GM08714 (cell line): Measurements from ENCODE around the gene TPRN.
"Not testable (repeated sequence)": the region's sequence is repeated elsewhere in the genome, so short reads cannot be mapped to it uniquely, and the experiment has no call there.

Source experiments
- H3K4me3 ChIP-seq: fragments of 200-500 bp; sonication (Bioruptor generic); 2 replicates; pipeline ENCODE4 v1.5.1; 2014; ENCODE audit warnings: mild to moderate bottlenecking, low read length, inconsistent platforms
- ZNF274 ChIP-seq: IDR thresholded peaks from 2 replicates; pipeline ENCODE4 v1.6.1; 2012; ENCODE audit warnings: mild to moderate bottlenecking, low read depth, low read length

TPRN gene, protein sequence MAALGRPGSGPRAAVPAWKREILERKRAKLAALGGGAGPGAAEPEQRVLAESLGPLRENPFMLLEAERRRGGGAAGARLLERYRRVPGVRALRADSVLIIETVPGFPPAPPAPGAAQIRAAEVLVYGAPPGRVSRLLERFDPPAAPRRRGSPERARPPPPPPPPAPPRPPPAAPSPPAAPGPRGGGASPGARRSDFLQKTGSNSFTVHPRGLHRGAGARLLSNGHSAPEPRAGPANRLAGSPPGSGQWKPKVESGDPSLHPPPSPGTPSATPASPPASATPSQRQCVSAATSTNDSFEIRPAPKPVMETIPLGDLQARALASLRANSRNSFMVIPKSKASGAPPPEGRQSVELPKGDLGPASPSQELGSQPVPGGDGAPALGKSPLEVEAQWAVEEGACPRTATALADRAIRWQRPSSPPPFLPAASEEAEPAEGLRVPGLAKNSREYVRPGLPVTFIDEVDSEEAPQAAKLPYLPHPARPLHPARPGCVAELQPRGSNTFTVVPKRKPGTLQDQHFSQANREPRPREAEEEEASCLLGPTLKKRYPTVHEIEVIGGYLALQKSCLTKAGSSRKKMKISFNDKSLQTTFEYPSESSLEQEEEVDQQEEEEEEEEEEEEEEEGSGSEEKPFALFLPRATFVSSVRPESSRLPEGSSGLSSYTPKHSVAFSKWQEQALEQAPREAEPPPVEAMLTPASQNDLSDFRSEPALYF

DNA sequence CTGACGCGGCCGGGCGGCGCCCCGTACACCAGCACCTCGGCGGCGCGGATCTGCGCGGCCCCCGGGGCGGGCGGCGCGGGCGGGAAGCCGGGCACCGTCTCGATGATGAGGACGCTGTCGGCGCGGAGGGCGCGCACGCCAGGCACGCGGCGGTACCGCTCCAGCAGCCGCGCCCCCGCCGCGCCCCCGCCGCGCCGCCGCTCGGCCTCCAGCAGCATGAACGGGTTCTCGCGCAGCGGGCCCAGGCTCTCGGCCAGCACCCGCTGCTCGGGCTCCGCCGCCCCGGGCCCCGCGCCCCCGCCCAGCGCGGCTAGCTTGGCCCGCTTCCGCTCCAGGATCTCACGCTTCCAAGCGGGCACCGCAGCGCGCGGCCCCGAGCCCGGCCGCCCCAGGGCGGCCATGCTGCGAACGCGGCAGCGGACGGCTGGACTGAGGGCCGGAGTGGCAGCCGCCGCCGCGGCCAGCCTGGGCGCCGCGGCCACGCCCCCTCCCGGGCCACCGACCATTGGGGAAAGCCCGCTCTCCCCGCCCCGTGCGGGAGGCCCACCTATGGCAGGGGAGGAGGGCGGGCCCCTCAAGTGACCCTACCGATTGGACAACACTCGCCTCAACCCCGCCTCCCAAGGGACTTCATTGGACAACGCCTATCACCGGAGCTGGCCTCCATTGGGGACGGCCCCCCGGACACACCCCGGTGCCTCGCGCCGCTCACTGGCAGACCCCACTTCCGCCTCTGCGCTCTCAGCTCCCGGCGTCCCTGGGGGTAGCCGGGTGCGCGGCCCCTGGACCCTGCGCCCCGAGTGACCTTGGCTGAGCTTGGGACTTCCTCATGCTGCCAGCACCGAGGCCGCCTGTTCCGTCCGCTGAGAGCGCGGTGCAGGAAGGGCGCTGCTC is at the start of gene TPRN:
Gene TPRN, minus strand, starts transcription at position 431 of the 894 bp plus-strand sequence. Its CDS starts 30 bp downstream, at position 401.
- no peak for TF ChIP-seq ZNF274
- peak within 1 kb of the TSS; percentile 70 for H3K4me3 ChIP-seq

DNA sequence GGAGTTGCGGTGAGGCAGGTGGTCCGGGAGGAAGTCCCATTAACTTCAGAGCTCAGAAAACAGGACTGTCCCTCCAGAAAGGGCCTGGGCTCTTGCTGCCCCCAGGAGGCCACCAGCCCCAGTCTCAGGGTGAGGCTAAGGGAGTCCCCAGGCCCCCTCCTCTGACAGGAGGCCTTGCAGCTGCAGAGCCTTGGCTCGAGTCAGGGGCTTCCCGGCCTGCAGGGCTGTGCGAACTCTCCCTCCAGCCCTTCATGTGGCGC is 47.3 kb upstream of the TPRN start:
- no peak for TF ChIP-seq ZNF274
- H3K4me3 ChIP-seq, result no peak overlapping the region

DNA sequence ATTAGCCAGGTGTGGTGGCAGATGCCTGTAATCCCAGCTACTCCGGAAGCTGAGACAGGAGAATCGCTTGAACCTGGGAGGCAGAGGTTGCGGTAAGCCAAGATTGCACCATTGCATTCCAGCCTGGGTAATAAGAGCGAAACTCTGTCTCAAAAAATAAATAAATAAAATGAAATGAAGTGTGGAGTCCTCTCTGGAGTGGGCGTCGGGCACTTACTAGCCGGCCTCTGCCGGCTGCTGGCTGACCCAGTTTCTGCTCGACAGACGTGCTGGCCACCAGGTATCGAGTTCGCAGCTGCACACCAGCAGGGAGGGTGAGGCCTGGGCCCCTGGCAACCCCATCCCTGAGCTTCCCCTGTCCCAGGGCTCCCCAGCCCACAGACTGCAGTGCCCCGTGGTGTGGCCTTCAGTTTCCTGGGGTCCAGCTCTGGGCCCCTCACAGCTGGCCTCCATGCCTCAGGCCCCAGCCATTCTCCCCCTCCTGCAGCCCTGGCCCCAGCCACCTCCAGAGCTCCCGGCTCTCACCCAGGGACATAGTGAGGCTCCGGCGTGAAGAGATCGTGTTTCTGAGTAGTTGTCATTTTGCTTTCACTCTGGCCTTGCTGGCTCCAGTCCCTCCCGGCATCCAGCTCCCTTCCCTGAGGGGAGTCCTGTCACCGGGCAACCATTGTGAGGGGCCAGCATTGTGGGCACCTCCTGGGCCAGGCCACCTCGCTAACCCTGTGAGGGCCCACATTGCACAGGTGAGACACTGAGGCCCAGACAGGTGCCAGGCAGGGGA is 46.8 kb upstream of the TPRN start:
- no peak for TF ChIP-seq ZNF274
- H3K4me3 ChIP-seq, result no peak overlapping the region

DNA sequence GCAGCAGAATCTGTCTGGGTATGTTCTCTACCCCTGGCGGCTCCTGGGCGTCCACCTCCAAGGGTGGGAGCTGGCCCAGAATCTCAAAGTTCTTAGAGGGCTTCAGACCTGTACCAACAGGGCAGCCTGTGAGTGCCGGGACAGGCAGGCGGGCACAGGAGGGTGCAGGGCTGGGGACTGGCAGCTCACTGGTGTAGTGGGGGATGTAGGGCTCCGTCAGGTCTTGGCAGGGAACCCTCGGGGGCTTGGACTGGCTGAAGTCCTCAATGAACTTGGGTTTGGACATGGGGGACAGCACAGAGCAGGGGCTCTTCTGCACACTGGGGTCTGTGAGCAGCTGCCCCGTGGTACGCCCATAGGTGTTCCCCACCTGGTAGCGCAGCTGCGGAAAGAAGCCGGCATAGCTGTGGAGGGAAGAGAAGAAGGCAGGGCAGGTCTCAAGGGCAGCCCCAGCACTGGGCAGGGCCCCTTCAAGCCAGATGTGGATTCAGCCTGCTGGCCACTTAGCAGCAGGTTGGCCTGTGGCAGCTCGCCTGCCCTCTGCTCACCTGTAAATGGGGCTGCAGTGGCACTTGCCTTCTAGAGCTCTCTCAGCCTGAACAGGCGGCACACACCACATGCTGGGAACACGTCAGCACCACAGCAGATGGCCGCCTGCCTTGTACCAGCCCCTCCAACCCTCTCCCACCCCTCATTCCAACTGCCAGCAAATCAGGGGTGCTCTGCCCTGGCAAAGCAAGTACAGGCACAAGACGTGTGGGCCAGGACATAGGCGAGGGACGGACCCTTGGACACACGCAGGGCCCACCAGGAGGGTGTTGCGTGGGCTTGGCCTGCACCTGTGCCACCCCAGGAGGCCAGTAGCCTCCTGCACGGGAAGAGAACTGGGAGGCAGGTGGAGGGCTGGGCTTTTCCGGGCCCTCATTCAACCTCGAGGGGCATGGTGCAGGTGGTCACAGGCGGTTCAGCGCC is 45.2 kb upstream of the TPRN start:
- no peak overlapping the region for H3K4me3 ChIP-seq
- TF ChIP-seq ZNF274, result no peak

DNA sequence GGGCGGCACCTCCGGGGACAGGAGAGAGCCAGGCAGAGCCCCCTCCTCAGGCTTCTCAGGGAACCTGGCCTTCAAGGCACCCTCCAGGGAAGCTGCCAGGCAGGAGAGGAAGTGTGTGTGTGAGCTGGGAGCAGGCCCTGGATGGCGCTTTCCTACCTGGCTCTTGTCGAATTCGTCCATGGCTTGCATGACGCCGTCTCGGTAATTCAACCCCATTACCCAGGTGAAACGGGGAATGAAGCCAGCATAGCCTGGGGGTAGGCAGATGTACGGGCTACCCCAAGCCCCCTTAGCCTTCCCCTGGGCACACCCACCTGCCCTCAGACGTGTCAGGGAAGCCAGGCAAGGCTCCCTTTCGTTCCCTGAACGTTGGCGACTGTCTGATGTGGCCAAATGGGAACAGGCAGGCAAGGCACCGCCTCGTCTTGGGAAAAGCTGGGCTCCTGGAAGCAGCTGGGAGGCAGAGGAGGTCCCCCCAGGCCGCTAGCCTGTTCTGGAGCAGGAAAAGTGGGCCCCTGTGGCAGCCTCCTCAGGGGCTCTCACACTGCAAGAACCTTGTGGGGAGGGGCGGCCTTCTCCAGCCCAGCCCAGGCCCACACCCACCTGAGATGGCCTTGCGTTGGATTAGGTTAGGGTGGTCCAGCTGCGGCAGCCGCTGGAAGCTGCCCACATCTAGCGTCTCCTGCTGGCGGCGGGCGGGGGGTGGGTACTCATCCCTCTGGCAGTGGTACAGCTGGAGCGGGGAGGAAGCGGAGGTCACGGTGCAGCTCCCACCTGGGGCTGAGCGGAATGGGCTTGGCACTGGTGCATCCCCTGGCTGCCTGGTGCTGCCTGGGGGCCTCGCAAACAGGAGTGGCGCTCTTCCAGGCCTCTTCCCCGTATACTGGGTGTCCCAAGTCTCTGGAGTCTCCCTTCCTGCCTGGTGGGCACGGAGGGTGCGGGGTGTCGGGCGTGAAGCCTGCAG is 44.2 kb upstream of the TPRN start:
- TF ChIP-seq ZNF274, result no peak
- no peak overlapping the region for H3K4me3 ChIP-seq

DNA sequence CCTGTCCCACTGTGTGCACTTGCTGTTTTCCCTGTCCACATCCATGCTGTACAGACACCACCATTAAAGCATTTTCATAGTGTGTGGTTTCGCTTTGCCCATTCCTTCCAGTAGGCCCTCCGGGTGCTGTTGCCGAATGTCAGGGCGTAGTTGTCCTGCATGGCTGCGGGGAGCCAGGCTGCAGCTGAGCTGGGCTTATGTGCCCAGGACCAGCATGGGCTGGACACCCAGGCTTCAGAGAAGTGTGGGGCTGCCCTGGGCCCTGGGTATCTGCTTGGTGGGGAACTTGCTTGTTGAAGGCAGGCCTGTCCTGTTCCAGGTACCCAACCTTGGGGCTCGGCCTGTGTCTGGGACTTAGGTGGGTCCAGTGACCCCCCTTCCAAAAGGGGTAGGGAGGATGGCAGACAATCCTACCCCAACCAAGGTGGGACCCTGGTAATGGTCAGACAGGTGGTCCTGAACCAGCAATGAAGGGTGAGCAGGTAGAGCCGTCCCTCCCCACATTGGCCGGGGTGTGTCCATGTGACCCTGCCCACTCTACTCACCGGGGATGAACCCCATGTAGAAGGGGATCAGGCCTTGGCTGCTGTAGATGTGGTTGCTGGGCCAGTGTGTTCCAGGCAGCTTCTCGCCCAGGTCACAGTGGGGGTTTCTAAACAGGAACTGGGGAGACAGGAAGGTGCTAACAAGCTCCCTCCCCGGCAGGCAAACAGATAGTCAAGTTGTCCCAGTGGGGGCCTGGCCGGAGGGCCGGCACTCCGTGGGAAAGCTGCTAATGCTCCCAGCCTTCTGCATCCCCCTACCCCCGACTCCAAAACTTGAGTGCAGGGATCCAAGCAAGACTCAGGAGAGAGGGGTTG is 43.3 kb upstream of the TPRN start:
- no peak for TF ChIP-seq ZNF274
- no peak overlapping the region for H3K4me3 ChIP-seq

DNA sequence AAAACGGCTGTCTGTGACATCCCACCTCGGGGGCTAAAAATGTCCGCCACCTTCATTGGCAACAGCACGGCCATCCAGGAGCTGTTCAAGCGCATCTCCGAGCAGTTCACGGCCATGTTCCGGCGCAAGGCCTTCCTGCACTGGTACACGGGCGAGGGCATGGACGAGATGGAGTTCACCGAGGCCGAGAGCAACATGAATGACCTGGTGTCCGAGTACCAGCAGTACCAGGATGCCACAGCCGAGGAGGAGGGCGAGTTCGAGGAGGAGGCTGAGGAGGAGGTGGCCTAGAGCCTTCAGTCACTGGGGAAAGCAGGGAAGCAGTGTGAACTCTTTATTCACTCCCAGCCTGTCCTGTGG is 42.7 kb upstream of the TPRN start:
- not testable (repeated sequence) for H3K4me3 ChIP-seq

DNA sequence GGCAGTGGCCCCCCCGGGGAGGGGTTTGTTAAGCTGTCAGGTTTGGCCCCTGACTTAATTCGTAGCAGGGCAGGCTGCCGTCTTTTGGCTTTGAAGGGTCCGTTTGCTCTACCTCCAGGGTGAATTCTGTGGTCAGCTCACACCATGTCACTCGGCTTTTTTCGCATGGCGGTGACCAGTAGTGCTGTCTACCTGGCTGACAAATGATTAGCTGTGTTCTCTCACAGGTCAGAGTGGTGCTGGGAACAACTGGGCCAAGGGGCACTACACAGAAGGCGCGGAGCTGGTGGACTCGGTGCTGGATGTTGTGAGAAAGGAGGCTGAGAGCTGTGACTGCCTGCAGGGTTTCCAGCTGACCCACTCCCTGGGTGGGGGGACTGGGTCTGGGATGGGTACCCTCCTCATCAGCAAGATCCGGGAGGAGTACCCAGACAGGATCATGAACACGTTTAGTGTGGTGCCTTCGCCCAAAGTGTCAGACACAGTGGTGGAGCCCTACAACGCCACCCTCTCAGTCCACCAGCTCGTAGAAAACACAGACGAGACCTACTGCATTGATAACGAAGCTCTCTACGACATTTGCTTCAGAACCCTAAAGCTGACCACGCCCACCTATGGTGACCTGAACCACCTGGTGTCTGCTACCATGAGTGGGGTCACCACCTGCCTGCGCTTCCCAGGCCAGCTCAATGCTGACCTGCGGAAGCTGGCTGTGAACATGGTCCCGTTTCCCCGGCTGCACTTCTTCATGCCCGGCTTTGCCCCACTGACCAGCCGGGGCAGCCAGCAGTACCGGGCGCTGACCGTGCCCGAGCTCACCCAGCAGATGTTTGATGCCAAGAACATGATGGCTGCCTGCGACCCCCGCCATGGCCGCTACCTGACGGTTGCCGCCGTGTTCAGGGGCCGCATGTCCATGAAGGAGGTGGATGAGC is 42.0 kb upstream of the TPRN start:
- H3K4me3 ChIP-seq, result peak overlapping the region; percentile 80
- TF ChIP-seq ZNF274, result no peak

DNA sequence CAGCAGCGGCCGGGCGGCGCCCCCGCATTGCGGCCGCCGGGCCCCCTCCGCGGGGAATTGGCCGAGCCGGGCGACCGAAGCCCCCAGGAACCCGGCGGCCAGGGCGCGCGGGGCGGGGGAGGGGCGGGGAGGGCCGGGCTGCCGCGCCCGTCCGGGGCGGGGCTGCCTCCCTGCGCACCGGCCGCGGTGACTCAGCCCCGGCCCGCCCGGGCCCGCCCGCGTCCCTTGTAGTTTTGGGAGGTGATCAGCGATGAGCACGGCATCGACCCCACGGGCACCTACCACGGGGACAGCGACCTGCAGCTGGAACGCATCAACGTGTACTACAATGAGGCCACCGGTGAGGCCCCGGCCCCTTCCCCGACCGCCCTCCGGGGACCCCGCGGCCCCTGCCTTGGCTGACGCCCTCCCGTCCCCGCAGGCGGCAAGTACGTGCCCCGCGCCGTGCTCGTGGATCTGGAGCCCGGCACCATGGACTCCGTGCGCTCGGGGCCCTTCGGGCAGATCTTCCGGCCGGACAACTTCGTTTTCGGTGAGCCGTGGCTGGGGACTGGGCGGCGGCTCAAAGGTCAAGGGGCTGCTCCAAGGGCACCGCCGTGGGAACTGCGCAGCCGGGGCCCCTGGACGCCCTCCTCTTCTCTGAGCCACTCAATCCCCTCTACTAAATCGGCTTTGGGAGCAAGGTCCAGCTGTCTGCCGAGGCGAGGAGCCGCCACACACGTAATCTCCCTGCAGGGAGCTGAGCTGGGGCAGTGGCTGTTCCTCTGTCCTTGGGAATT is 41.1 kb upstream of the TPRN start:
- H3K4me3 ChIP-seq, result peak overlapping the region; percentile 80
- TF ChIP-seq ZNF274, result no peak
